AG04449 (cell line): ENCODE measurements around the gene TRAF7.

Experiments used
- CTCF ChIA-PET: fragments of 350-600 bp; formaldehyde crosslinking; extraction: SDS; loops from one replicate; lab custom pipeline; 2021; ENCODE audit warnings: antibody characterized with exemption; lab: Yijun Ruan, JAX
- POLR2A ChIA-PET: fragments of 400-600, 350-600 bp; formaldehyde crosslinking; extraction: SDS; loops from one replicate; lab custom pipeline; 2020; ENCODE audit warnings: antibody characterized with exemption, inconsistent platforms; lab: Yijun Ruan, JAX
- DNase-seq: peaks from one replicate; pipeline ENCODE4 v3.0.0-alpha.2; 2010; ENCODE audit warnings: low read depth, low spot score
- H3K4me3 ChIP-seq: 2 replicates; pipeline ENCODE4 v1.5.1; 2011; ENCODE audit warnings: low read depth, mild to moderate bottlenecking, control low read depth, low read length
- TF ChIP-seq, protein P1 (sequence below): IDR thresholded peaks from one replicate; pipeline ENCODE4 v1.5.1; 2011; ENCODE audit warnings: mild to moderate bottlenecking, moderate library complexity, low read length, control low read depth, inconsistent platforms; ENCODE audit not compliant: insufficient read depth; ENCODE audit errors: missing control alignments

TRAF7 gene

DNA sequence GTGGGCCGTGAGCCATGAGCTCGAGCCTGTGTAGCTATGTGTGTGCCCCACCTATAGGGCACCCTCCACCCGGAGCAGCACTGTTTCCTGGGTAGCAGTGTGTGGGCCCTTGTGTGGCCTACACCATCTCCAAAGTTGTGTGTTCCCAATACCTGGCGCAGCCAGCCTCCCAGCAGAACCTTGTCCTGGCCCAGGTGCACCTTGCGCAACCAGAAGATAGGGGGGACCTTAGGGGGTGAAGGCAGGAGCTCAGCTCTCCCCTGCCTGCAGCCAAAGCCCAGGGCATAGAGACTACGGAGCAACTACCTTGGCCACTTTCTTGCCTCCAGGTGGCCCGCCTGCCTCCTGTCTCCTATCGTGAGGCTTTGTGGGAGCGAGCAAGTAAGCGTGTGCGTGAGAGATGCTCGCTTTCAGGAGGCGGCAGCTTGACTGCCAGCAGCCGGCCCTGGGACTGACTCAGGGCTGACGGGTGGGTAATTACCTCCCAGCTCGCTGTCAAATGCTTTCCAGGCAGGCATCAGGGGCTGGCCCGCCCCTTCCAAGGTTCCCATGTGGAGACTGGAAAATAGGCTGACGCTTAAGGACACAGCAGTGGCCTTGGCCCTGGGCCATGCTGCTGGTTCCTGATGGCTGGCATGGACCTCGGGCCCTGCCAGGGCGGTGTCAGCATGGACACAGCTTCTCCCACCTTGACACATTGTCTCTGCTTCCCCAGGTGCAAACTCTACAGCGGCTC is 19.0 kb downstream of the TRAF7 start:
- DNase-seq = no peak
- ChIA-PET POLR2A (interaction anchor here (1.2 kb wide), 1 partner anchor 19 kb away, joined by 3 read pairs; the partner anchor contains the start of gene TRAF7), CTCF (interaction anchor here (1.2 kb wide), 1 partner anchor 10 kb away, joined by 3 read pairs; no protein-coding TSS in a partner anchor)
- no peak overlapping the region for H3K4me3 ChIP-seq
- TF ChIP-seq, protein P1, sequence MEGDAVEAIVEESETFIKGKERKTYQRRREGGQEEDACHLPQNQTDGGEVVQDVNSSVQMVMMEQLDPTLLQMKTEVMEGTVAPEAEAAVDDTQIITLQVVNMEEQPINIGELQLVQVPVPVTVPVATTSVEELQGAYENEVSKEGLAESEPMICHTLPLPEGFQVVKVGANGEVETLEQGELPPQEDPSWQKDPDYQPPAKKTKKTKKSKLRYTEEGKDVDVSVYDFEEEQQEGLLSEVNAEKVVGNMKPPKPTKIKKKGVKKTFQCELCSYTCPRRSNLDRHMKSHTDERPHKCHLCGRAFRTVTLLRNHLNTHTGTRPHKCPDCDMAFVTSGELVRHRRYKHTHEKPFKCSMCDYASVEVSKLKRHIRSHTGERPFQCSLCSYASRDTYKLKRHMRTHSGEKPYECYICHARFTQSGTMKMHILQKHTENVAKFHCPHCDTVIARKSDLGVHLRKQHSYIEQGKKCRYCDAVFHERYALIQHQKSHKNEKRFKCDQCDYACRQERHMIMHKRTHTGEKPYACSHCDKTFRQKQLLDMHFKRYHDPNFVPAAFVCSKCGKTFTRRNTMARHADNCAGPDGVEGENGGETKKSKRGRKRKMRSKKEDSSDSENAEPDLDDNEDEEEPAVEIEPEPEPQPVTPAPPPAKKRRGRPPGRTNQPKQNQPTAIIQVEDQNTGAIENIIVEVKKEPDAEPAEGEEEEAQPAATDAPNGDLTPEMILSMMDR = no peak

DNA sequence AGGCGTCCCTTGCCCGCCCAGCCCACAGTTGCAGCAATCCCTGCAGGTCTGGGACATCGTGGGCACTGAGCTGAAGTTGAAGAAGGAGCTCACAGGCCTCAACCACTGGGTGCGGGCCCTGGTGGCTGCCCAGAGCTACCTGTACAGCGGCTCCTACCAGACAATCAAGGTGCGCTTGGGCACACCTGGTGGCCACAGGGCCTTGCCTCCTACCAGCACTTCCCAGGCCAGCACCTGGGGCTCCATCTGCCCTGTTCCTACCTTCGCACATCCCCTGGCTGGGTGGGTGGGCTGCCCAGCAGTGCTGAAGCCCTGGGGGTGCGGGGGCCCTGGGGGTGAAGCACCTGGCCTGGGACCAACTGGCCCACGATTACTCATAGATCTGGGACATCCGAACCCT is 19.9 kb downstream of the TRAF7 start:
- TF ChIP-seq, protein P1 = no peak
- POLR2A ChIA-PET = no interaction called here

DNA sequence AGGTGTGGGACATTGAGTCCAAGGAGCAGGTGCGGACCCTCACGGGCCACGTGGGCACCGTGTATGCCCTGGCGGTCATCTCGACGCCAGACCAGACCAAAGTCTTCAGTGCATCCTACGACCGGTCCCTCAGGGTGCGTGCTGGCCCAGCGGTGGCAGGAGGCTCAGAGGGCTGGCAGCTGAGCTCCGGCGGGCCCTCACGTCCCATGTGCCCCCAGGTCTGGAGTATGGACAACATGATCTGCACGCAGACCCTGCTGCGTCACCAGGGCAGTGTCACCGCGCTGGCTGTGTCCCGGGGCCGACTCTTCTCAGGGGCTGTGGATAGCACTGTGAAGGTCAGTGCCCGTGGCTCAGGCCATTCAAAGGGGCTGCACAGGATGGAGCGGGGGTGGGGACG is 20.5 kb downstream of the TRAF7 start:
- DNase-seq = no peak
- H3K4me3 ChIP-seq = no peak overlapping the region
- TF ChIP-seq, protein P1 = no peak
- ChIA-PET CTCF (no interaction called here), POLR2A (no interaction called here)

More for the DNA sequence above, 19.9 kb downstream of the TRAF7 start:
- CTCF ChIA-PET = interaction anchor here (1.2 kb wide), 1 partner anchor 10 kb away, joined by 3 read pairs; no protein-coding TSS in a partner anchor
- H3K4me3 ChIP-seq = no peak overlapping the region
- no peak for DNase-seq

DNA sequence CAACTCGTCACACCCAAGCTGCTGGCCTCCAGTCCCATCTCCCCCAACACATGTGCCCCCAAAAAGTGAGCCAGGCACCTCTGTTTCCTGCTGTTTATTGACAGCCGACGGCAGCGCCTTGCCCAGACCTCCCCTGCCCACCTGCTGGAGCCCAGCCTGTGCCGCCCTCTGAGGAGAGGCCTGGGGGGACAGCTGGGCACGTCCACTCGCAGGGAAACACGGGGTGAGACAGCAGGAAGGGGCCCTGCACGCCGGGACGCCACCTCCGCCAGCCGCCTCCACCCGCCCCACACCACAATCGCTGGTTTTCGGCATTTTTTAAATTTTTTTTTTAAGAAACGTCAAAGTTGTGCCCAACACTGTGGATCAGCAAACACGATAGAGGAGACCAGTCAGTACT is 21.5 kb downstream of the TRAF7 start:
- ChIA-PET POLR2A (no interaction called here), CTCF (no interaction called here)
- H3K4me3 ChIP-seq = no peak overlapping the region
- TF ChIP-seq, protein P1 = no peak
- DNase-seq = no peak

DNA sequence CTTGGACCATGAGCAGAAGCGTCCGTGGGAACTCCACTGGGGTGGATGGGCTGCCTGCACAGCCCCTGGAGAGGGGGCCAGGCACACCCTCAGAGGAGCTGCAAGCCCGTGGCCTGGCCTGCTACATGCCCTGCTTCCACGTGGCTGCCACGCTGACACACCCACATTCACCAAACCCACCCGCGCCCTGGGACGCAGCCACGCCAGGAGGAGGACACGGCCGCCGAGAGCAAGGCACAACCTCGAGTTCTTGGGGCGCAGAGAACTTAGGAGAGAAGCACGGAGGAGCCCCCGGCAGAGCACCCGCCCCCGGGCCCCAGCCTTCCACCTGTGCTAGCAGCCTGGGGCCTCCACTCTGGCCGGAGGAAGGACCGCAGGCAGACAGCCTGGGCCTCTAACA is 22.0 kb downstream of the TRAF7 start:
- ChIA-PET CTCF (no interaction called here), POLR2A (interaction anchor here (0.9 kb wide), 1 partner anchor 22 kb away, joined by 5 read pairs; the partner anchor contains the start of gene TRAF7)
- DNase-seq = no peak
- H3K4me3 ChIP-seq = no peak overlapping the region
- TF ChIP-seq, protein P1 = no peak

DNA sequence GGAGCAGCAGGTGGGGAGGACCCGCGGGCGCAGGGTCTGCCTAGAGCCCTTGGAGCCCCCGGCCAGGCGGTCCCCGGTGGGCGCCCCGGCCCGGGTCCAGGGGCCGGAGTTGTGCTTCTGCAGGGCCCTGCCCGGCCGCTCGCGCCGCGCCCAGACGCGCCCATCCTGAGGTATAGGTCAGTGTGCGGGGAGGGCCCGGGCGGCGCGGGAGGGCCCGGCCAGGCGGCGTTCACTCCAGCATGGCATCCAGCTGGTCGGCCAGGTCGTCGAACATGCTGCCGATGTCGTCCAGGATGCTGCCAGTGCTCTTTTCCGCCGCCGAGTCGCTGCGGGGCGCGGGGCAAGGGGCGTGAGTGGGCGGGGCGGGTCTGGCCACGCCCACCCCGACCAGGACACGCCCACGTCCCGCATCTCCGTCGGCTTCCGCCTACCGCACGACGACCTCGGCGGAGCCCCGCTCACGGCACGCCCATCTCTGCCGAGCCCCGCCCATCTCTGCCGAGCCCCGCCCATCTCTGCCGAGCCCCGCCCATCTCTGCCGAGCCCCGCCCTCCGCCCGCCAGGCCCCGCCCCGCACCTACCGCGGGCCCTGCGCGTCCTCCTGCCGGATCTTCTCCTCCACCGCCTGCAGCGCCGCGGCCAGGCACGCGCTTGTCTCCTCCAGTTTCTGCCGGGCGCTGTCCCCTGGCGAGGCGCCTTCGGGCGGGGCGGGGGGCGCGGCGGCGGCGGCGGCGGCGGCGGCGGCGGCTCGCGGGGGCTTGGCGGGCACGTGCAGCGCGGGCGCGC is 22.9 kb downstream of the TRAF7 start:
- no peak for DNase-seq
- no peak overlapping the region for H3K4me3 ChIP-seq
- CTCF ChIA-PET = no interaction called here

More for the DNA sequence above, 22.9 kb downstream of the TRAF7 start:
- POLR2A ChIA-PET = interaction anchor here (0.9 kb wide), 1 partner anchor 23 kb away, joined by 5 read pairs; the partner anchor contains the start of gene TRAF7
- TF ChIP-seq, protein P1 = no peak
